AG09319 (cell line): ENCODE measurements around the gene DENND4C.
"Not testable (repeated sequence)": the region's sequence is repeated elsewhere in the genome, so short reads cannot be mapped to it uniquely, and the experiment has no call there.

Source experiments
- DNase-seq: peaks from one replicate; pipeline ENCODE4 v3.0.0-alpha.2; 2010; ENCODE audit warnings: low read depth; ENCODE audit errors: extremely low read depth
- TF ChIP-seq, protein P1 (sequence below): IDR thresholded peaks from 2 replicates; pipeline ENCODE4 v1.5.1; 2011; ENCODE audit warnings: low read depth, mild to moderate bottlenecking, inconsistent platforms, low read length, moderate library complexity

Gene DENND4C

DNA sequence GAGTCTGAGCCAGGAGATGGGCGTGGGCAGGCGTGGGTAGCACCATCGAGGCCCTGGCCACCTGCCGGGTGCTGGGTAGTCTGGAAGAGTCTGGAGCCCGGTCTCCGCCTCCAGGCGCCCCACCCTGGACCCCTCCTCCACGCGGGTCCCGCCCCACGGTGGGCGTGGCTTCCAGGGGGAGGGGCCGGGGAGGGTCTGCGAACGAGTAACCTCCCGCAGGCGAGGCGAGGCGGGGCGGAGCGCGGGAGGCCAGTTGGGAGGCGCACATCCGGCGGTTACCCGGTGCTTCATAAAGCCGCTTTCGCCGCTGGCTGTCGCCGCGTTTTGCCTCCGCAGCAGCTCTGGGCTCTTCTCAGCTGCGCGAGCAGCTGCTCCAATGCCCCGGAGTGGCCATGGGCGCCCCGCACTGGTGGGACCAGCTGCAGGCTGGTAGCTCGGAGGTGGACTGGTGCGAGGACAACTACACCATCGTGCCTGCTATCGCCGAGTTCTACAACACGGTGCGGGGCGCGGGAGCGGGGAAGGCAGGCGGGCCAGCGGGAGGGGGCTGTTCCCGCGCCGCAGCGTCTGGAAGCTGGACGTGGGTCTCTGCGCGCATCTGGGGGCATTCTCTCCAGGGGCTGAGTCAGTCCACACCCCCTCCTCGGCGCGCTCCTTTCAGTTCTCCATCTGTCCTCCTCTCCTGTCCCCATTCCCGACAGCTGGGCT lies 178.4 kb downstream of the DENND4C start, which contains the start of gene ACER2:
Gene ACER2, plus strand, starts transcription at position 317 of the 708 bp plus-strand sequence. Its CDS starts 76 bp downstream, at position 393.
- TF ChIP-seq, protein P1, sequence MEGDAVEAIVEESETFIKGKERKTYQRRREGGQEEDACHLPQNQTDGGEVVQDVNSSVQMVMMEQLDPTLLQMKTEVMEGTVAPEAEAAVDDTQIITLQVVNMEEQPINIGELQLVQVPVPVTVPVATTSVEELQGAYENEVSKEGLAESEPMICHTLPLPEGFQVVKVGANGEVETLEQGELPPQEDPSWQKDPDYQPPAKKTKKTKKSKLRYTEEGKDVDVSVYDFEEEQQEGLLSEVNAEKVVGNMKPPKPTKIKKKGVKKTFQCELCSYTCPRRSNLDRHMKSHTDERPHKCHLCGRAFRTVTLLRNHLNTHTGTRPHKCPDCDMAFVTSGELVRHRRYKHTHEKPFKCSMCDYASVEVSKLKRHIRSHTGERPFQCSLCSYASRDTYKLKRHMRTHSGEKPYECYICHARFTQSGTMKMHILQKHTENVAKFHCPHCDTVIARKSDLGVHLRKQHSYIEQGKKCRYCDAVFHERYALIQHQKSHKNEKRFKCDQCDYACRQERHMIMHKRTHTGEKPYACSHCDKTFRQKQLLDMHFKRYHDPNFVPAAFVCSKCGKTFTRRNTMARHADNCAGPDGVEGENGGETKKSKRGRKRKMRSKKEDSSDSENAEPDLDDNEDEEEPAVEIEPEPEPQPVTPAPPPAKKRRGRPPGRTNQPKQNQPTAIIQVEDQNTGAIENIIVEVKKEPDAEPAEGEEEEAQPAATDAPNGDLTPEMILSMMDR: peak; percentile 18
- DNase-seq: peak; percentile 50

DNA sequence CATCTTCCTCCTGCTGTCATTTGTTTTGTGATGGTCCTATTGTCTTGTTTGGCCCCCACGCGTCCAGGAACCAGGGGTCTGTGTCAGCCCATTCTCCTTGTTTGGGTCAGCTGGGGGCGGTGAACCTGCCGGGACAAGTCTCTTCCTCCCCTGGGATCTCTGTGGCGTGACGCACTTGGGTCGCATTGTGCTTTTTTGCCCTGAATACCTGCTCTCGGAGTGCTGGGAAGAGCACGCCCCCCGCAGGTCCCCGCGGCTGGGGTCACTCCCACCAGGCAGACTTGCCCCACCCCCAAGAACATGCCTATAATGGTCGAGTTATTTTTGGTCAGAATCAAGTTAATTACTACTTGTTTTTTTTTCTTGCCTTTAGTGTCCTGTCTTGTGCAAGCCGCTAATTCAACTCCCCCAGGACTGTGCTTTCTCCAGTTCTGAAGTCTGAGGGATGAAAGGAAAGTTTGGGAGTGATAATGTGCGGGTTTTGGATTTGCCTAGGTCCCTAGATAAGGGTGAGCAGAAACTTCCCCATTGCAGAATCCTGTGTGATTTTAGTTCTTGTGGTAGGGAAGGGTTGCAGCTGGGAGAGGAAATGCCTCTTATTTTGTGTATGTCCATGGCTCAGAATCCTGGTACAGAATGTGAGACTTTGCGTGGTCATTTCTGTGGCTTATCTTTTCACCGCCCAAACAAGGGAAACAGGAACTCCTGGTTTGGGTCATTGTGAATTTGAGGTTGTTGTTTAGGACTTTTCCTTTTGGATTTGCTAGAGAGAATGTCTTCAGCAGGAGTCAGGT lies 179.1 kb downstream of the DENND4C start:
- no peak for DNase-seq
- TF ChIP-seq, protein P1: no peak; the same call in 1 of the 2 replicates

DNA sequence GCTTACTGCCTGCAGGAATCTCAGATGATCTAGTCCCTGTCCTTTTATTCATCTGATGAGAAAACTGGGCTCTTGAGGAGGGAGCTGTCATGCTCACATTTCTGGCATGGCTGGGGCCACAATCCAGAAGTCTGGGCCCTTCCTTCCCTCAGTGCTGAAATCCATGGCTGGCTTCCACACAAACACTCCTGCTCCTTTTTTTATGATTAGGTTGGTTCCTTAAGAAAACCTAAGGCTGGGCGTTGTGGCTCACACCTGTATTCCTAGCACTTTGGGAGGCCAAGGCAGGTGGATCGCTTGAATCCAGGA lies 179.7 kb downstream of the DENND4C start:
- DNase-seq: no peak
- TF ChIP-seq, protein P1: no peak

DNA sequence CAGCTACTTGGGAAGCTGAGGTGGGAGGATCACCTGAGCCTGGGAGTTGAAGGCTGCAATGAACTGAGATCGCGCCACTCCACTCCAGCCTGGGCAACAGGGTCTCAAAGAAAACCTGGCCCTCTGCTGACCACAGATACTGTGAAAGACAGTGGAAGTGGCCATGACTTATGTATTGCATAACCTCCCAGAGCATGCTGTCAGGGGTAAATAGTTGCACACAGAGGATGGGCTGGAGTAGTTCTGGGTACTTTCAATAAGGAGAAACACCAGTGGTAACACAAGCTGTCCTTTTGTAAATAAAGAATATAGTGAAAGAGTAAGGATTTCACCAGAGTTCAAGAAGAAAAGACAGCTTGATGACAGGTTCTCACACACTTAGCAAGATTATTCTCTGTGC lies 180.1 kb downstream of the DENND4C start:
- TF ChIP-seq, protein P1: no peak
- no peak for DNase-seq

DNA sequence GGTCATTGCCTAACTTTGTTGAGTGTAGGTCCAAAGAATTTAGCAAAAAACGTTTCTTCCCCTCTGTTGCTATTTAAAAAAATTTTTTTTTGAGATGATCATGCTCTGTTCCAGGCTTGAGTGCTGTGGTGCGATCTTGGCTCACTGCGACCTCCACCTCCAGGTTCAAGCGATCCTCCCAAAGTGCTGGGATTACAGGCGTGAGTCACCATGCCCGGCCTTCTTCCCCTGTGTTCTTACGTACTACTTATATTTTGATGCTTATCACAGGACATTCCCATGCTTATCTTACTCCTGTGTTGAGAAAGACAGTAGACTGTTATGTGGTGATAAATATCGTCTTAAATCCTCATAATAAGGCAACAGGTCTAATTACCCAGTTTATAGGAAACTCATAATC lies 180.8 kb downstream of the DENND4C start:
- TF ChIP-seq, protein P1: no peak
- no peak for DNase-seq

DNA sequence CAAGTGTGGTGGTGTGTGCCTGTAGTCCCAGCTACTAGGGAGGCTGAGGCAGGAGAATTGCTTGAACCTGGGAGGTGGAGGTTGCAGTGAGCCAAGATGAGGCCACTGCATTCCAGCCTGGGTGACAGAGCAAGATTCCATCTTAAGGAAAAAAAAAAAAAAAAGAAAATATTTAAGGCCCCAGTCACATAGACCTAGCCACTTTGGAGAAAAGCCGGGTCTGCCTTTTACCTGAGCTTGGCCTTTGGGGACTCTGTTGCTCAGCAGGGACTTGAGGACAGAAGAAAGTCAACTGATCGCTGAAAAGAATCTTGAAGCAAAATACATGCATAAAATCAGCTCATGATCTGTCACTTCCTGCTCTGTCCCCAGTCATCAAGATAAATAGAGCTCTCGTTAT lies 183.0 kb downstream of the DENND4C start:
- not testable (repeated sequence) for DNase-seq

DNA sequence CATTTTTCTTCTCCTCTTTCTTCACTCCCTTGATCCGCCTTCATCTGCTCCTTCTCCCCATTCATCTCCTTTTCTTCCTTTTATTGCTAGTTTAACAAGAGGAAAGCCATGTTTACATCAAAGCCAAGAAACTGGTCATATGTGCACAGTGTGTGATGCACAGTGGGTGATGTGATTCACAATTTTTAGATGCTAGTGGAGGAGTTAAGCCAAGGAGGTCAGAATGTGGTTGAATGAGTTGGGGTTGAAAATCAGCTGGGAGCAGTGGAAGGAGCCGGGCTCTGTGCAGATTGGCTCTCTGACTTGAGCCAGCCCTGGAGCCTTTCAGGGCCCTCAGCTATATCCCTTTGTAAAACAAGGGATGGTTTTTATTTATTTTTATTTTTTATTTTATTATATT lies 185.7 kb downstream of the DENND4C start:
- TF ChIP-seq, protein P1: no peak
- DNase-seq: no peak
